ENCODE data around the gene MAST3.

MAST3 gene

GRCh38 chr19:18193388-18194180 lies 96.0 kb downstream of the MAST3 start:
- no peak for DNase-seq

GRCh38 chr19:18194181-18194530 lies 96.6 kb downstream of the MAST3 start:
- no peak for DNase-seq

GRCh38 chr19:18194554-18195238 lies 97.1 kb downstream of the MAST3 start:
- no peak for DNase-seq

DNA sequence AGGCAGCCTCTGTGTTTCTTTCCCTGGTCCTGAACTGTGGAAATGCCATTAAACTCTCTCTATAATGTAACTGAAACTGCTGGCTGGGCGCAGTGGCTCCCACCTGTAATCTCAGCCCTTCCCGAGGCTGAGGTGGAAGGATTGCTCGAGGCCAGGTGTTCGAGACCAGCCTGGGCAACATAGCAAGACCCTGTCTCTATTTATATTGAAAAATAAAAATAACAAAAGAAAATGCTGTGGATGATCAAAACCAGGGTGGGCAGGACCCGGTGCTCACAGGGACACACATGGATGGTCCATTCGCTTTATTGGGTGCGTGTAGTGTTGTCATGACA lies 98.9 kb downstream of the MAST3 start:
- no peak for DNase-seq

GRCh38 chr19:18197306-18197705 lies 99.7 kb downstream of the MAST3 start:
- DNase-seq = no peak

GRCh38 chr19:18197941-18198340 lies 100.4 kb downstream of the MAST3 start:
- no peak for DNase-seq

DNA sequence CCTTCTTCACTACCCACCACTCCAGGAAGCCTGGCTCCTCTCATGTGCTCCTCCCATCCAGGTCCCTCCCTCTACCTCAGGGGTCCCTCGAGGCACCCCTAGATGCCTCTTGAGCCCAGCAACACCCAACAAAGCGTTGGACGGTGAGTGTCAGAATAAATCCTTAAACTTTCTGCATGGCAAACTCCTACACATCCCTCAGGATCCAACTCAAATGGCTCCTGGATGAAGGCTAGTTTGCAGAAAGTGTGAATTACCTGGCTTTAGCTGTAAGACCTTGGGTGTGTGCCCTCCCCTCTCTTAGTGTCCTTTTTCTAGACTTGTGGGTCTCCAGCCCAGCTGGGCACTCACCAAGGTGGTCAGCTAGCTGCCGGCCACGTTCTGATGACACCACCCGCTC lies 100.8 kb downstream of the MAST3 start:
- DNase-seq = no peak
